ENCODE results near the gene LDHAL6A. TPM values are rescaled to one million over a fixed set of nuclear protein-coding genes. Genes with fewer than 3 reads are reported as not detected.

LDHAL6A gene
- total RNA-seq, 2 experiments from 2014 or later, result not detected

- Mint-ChIP-seq H3K27me3 (no peaks in the 10 kb centered on the region), H3K36me3 (ENCODE audit: low read depth) (peaks cover 31% of the 10 kb centered on the region), H3K4me1 (ENCODE audit: low read depth) (peaks cover 5% of the 10 kb centered on the region), H3K4me3 (no peak overlapping the region), H3K9me3 (no peaks in the 10 kb centered on the region), H3K27ac (no peak overlapping the region)
- DNase-seq, result no peak
- POLR2A ChIA-PET, result no interaction called here
- no peak for TF ChIP-seq CTCF (IDR thresholded peaks at IDR 0.05)
- ATAC-seq, result no peak
- intact Hi-C loops (cut with micrococcal nuclease), result no loop called here
- CTCF ChIA-PET, result no interaction called here
Measured at GRCh38 chr11:18491924-18492323, 36.3 kb downstream of the LDHAL6A start.

DNA sequence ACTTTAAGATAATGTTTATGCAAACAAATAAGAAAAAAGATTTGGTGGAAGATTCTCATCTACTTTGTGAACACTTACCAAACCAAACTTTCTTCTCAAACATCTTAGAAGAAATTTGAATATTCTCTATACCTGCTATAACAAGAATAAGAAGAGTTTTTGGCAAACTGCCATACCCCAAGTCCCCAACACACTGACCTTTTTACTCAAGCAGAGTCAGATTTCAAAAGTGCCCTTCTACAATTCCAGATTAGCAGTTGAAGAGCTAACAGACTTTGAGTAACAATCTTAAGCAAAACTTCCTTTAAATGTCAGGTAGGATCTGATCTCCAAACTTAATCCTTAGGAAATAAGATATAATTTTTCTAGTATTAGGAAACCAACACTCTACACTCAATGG is 37.2 kb downstream of the LDHAL6A start:
- ChIA-PET CTCF (interaction anchor here (1.4 kb wide), 1 partner anchor 47 kb away, joined by 4 read pairs; no protein-coding TSS in a partner anchor), POLR2A (no interaction called here)
- H3K27ac Mint-ChIP-seq, result no peak overlapping the region
- ATAC-seq (no peak), DNase-seq (no peak)
- TF ChIP-seq CTCF (IDR thresholded peaks at IDR 0.05), result no peak
- peaks cover 30% of the 10 kb centered on the region for H3K36me3 Mint-ChIP-seq (ENCODE audit: low read depth)
- H3K9me3 Mint-ChIP-seq, result no peaks in the 10 kb centered on the region
- intact Hi-C loops (cut with micrococcal nuclease), result no loop called here
- no peaks in the 10 kb centered on the region for H3K27me3 Mint-ChIP-seq
- H3K4me1 Mint-ChIP-seq (ENCODE audit: low read depth), result peaks cover 5% of the 10 kb centered on the region
- no peak overlapping the region for H3K4me3 Mint-ChIP-seq

- Mint-ChIP-seq H3K4me1 (ENCODE audit: low read depth) (peaks cover 5% of the 10 kb centered on the region), H3K9me3 (no peaks in the 10 kb centered on the region), H3K27ac (no peak overlapping the region), H3K4me3 (no peak overlapping the region), H3K36me3 (ENCODE audit: low read depth) (peaks cover 31% of the 10 kb centered on the region), H3K27me3 (no peaks in the 10 kb centered on the region)
- intact Hi-C loops (cut with micrococcal nuclease), result no loop called here
- ChIA-PET POLR2A (no interaction called here), CTCF (interaction anchor here (1.2 to 1.5 kb wide), 3 partner anchors 17 to 234 kb away, joined by 3 to 5 read pairs (median 4); no protein-coding TSS in a partner anchor)
- DNase-seq (no peak), ATAC-seq (no peak)
- TF ChIP-seq CTCF (IDR thresholded peaks at IDR 0.05), result no peak
Measured at GRCh38 chr11:18493310-18493709, 37.7 kb downstream of the LDHAL6A start.

DNA sequence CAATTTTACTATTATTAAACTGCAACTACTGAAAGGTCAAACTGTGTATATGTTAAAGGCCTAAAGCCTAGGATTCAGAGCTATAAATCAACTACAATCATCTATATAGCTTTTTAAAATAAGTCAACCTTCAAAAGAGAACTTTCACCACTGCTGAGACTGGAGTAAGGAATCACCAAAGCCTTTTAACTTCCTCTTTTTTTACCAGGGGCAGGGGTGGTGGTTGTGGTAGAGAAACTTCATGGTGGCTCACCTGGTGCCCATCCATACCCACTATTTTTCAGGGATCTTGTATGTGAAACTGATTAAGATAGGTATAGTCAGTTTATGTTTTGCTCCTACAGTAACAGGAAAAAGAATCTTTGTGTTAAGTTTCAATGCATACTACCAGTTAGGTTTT is 39.6 kb downstream of the LDHAL6A start:
- Mint-ChIP-seq H3K9me3 (no peaks in the 10 kb centered on the region), H3K4me3 (no peak overlapping the region), H3K36me3 (ENCODE audit: low read depth) (peaks cover 28% of the 10 kb centered on the region), H3K4me1 (ENCODE audit: low read depth) (peaks cover 3% of the 10 kb centered on the region), H3K27ac (no peak overlapping the region), H3K27me3 (no peaks in the 10 kb centered on the region)
- ChIA-PET CTCF (interaction anchor here (1.4 kb wide), 1 partner anchor 269 kb away, joined by 3 read pairs; no protein-coding TSS in a partner anchor), POLR2A (no interaction called here)
- DNase-seq, result no peak
- intact Hi-C loops (cut with micrococcal nuclease), result no loop called here
- no peak for TF ChIP-seq CTCF (IDR thresholded peaks at IDR 0.05)
- ATAC-seq, result no peak

DNA sequence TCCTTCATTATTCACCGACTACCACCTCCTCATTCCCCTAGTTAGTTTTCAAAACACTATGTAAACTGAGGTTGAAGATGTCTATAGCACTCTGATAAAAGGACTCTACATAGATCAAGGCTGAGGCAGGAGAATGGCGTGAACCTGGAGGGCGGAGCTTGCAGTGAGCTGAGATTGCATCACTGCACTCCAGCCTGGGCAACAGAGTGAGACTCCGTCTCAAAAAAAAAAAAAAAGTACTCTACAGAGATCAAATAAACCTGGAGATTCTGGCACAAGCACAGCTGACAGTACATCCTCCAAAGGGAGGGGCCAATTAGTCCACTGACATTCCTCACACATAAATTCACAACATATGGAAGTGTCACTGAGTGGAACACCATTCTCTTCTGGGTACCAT is 40.0 kb downstream of the LDHAL6A start:
- Mint-ChIP-seq H3K4me3 (no peak overlapping the region), H3K4me1 (ENCODE audit: low read depth) (peaks cover 3% of the 10 kb centered on the region), H3K9me3 (no peaks in the 10 kb centered on the region), H3K27ac (no peak overlapping the region), H3K36me3 (ENCODE audit: low read depth) (peaks cover 24% of the 10 kb centered on the region), H3K27me3 (no peaks in the 10 kb centered on the region)
- intact Hi-C loops (cut with micrococcal nuclease), result no loop called here
- TF ChIP-seq CTCF (IDR thresholded peaks at IDR 0.05), result no peak
- DNase-seq, result no peak
- ATAC-seq, result no peak
- CTCF ChIA-PET, result no interaction called here
- POLR2A ChIA-PET, result no interaction called here

Data from activated CD8-positive, alpha-beta T cell treated with anti-CD3 and anti-CD28 coated beads for 36 hours (primary cell).